GM19239 (cell line): ENCODE results near the gene CHRNA10.

Source experiments
- DNase-seq: peaks from one replicate; pipeline ENCODE4 v3.0.0; 2011; ENCODE audit warnings: low spot score; ENCODE audit not compliant: insufficient read length
- FAIRE-seq: peaks from 2 replicates; lab custom pipeline; 2011; peaks lifted over from hg19 to GRCh38; lab: Jason Lieb, UNC

CHRNA10 gene

GRCh38 chr11:3638513-3638912 lies 32.7 kb downstream of the CHRNA10 start:
- no peak for FAIRE-seq

GRCh38 chr11:3637201-3637600 lies 34.0 kb downstream of the CHRNA10 start:
- no peak for FAIRE-seq

More at GRCh38 chr11:3638513-3638912, 32.7 kb downstream of the CHRNA10 start:
- DNase-seq, result no peak

GRCh38 chr11:3635641-3636375 lies 35.4 kb downstream of the CHRNA10 start:
- FAIRE-seq (no peak), DNase-seq (no peak)

More at GRCh38 chr11:3637201-3637600, 34.0 kb downstream of the CHRNA10 start:
- DNase-seq, result no peak

GRCh38 chr11:3632070-3632660 lies 39.0 kb downstream of the CHRNA10 start:
- FAIRE-seq (no peak), DNase-seq (no peak)

GRCh38 chr11:3631331-3631730 lies 39.9 kb downstream of the CHRNA10 start:
- no peak for DNase-seq
- no peak for FAIRE-seq

GRCh38 chr11:3627291-3627690 lies 43.9 kb downstream of the CHRNA10 start:
- FAIRE-seq, result no peak
- DNase-seq, result no peak

GRCh38 chr11:3626250-3626960 lies 44.8 kb downstream of the CHRNA10 start:
- no peak for DNase-seq
- no peak for FAIRE-seq

- no peak for DNase-seq
- FAIRE-seq, result no peak
Observed at GRCh38 chr11:3623767-3624458, 47.3 kb downstream of the CHRNA10 start.

GRCh38 chr11:3623121-3623520 lies 48.1 kb downstream of the CHRNA10 start:
- DNase-seq, result no peak
- no peak for FAIRE-seq

GRCh38 chr11:3622521-3622920 lies 48.7 kb downstream of the CHRNA10 start:
- DNase-seq (no peak), FAIRE-seq (no peak)

GRCh38 chr11:3617990-3618389 lies 53.2 kb downstream of the CHRNA10 start:
- FAIRE-seq, result no peak
- no peak for DNase-seq

- DNase-seq (no peak), FAIRE-seq (no peak)
Observed at GRCh38 chr11:3616721-3617460, 54.3 kb downstream of the CHRNA10 start.

GRCh38 chr11:3615998-3616397 lies 55.2 kb downstream of the CHRNA10 start:
- DNase-seq, result no peak
- no peak for FAIRE-seq
